HUES48 (cell line): Measurements from ENCODE around the gene SOX15.
"Not testable (repeated sequence)": the region's sequence is repeated elsewhere in the genome, so short reads cannot be mapped to it uniquely, and the experiment has no call there.

Experiments
- H3K27ac ChIP-seq: one replicate; pipeline ENCODE4 v1.7.0; 2013; ENCODE audit warnings: low read depth, low read length, inconsistent platforms
- H3K27me3 ChIP-seq: 2 replicates; pipeline ENCODE4 v1.6.1; 2013; ENCODE audit warnings: mild to moderate bottlenecking, low read length; ENCODE audit not compliant: control insufficient read depth, insufficient read depth
- H3K36me3 ChIP-seq: 2 replicates; pipeline ENCODE4 v1.6.1; 2013; ENCODE audit warnings: low read length; ENCODE audit not compliant: control insufficient read depth, insufficient read depth
- H3K4me1 ChIP-seq: 2 replicates; pipeline ENCODE4 v1.6.1; 2013; ENCODE audit warnings: mild to moderate bottlenecking, low read length; ENCODE audit not compliant: control insufficient read depth, insufficient read depth
- H3K4me3 ChIP-seq: 2 replicates; pipeline ENCODE4 v1.5.1; 2013; ENCODE audit warnings: mild to moderate bottlenecking, low read depth, low read length
- H3K9ac ChIP-seq: 2 replicates; pipeline ENCODE4 v1.6.1; 2013; ENCODE audit warnings: mild to moderate bottlenecking, low read depth, low read length, moderate library complexity
- H3K9me3 ChIP-seq: 2 replicates; pipeline ENCODE4 v1.6.1; 2013; ENCODE audit warnings: low read length; ENCODE audit not compliant: control insufficient read depth, insufficient read depth

SOX15 gene

DNA sequence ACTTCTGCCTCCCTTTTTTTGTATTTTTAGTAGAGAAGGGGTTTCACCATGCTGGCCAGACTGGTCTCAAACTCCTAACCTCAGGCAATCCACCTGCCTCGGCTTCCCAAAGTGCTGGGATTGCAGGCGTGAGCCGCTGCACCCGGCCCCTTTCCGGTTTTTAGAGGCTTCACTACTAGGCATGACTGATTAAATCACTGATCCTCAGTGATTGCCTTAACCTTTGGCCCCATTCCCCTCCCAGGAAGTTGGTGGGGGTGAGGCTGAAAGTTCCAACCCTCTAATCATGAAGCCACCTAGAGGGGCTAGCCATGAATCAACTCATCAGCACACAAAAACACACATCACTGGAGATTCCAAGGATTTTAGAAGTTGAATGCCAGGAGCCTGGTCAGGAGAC, 7.7 kb upstream of the SOX15 start:
- H3K27me3 ChIP-seq, H3K4me3 ChIP-seq, H3K4me1 ChIP-seq, H3K27ac ChIP-seq, H3K9ac ChIP-seq, H3K9me3 ChIP-seq: not testable (repeated sequence)
- peaks cover 85% of the 10 kb centered on the region for H3K36me3 ChIP-seq

GRCh38 chr17:7593296-7593695, 3.4 kb upstream of the SOX15 start:
- H3K9me3 ChIP-seq = no peaks in the 10 kb centered on the region
- peaks cover 14% of the 10 kb centered on the region for H3K4me1 ChIP-seq
- H3K4me3 ChIP-seq = no peak overlapping the region
- no peaks in the 10 kb centered on the region for H3K27me3 ChIP-seq
- no peak overlapping the region for H3K27ac ChIP-seq
- no peak overlapping the region for H3K9ac ChIP-seq
- peaks cover 64% of the 10 kb centered on the region for H3K36me3 ChIP-seq

DNA sequence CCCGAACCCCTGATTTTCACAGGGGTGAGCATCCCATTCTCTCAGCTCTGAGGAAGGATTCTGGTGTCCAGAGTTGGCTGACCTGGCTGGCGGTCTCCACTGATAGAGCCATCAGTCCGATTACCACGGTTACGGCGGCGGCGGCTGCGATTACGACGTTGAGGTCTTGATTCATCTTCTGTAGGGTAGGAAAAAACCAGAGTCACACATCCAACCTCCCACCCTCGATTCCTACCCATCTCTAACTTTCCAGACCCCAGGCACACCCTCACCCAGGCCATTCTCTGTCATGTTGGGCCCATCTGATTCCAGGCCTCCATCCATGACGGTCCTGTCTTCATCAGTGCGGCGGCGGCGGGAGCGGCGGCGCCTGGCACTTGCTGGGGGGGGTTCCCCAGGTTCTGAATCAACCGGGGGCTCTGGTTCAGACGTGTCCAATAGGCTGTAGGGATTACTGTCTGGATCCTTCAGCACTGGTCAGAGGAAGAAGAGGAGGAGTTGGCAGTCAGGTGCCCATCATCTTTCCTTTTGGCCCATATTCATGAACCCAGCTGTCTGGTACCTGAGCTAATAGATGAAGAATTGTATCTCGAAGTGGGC, 2.6 kb upstream of the SOX15 start:
- H3K4me1 ChIP-seq = peaks cover 14% of the 10 kb centered on the region
- H3K4me3 ChIP-seq = no peak overlapping the region
- no peak overlapping the region for H3K27ac ChIP-seq
- H3K27me3 ChIP-seq = no peaks in the 10 kb centered on the region
- no peak overlapping the region for H3K9ac ChIP-seq
- no peaks in the 10 kb centered on the region for H3K9me3 ChIP-seq
- peaks cover 69% of the 10 kb centered on the region for H3K36me3 ChIP-seq

DNA sequence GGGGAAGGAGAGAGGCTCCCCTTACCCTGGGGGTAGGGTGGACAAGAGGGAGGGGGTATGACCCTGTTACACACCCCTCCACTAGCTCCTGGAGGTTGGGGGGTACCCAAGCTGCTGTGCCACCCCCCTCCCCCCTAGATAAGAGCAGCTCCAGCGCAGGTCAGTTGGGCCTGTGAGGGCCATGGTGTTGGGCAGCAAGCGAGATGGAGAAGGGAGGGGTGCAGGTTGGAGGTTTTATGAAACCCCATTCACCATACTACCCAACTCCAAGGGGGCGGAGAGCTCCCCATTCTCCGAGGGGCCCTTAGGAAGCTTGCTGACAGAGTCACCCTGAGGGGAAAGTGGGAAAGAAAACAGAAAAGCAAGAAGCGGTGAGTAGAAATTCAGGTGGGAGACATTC, 1.7 kb upstream of the SOX15 start:
- peaks cover 14% of the 10 kb centered on the region for H3K4me1 ChIP-seq
- H3K9me3 ChIP-seq = no peaks in the 10 kb centered on the region
- H3K36me3 ChIP-seq = peaks cover 68% of the 10 kb centered on the region
- H3K27ac ChIP-seq = peak overlapping the region; percentile 96
- no peak overlapping the region for H3K9ac ChIP-seq
- no peak overlapping the region for H3K4me3 ChIP-seq
- no peaks in the 10 kb centered on the region for H3K27me3 ChIP-seq

DNA sequence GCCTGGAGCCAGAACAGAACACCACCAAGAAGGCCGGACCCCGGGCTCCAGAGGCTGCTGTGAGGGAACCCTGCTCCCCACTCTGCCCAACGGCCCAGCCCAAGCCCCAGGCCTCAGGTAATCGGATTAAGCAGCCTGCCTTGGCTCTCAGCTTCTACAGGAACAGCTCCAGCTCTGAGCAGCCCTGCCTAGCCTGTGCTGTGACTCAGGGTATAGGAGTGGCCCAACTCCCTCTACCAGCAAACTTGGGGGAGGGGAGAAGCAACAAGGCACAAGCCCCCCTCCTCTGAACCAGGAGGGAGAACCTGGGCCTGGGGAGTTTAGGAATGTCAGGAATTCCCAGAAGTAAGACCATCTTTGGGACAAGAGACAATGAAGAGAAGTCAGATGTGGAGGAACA, 849 bp upstream of the SOX15 start:
- Histone ChIP-seq H3K9ac (peak overlapping the region; percentile 72), H3K27ac (peak overlapping the region; percentile 96), H3K9me3 (no peaks in the 10 kb centered on the region), H3K27me3 (no peaks in the 10 kb centered on the region), H3K36me3 (peaks cover 63% of the 10 kb centered on the region), H3K4me1 (peaks cover 14% of the 10 kb centered on the region), H3K4me3 (0 out of 2 replicates have a peak overlapping the region, but pooled peaks have one; percentile 28)

DNA sequence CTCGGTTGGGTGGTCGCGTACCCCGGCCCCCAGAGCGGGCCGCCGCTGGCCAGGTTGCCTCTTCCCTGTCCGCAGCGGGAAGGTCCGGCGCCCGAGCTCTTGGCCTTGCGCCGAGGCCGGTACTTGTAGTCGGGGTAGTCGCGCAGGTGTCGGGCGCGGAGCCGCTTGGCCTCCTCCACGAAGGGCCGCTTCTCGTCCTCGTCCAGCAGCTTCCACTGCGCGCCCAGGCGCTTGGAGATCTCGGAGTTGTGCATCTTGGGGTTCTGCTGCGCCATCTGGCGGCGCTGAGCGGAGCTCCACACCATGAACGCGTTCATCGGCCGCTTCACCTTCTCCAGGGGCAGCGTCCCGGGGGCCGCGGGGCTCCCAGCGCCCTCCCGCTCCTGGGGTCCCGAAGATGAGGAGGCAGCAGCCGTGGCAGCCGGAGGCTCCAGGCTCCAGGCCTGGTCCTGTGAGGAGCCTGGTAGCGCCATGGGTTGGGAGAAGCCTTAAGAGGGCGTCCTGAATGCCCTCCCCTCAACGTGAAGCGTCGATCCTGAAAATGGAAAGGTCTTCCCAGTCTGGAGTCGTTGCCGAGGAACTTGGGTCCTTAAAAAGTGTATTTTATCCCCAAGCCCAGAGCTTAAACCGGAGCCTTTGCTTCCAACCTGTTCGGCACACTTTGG, 558 bp downstream of the SOX15 start:
- peaks cover 16% of the 10 kb centered on the region for H3K4me1 ChIP-seq
- H3K27me3 ChIP-seq = no peaks in the 10 kb centered on the region
- H3K36me3 ChIP-seq = peaks cover 53% of the 10 kb centered on the region
- H3K27ac ChIP-seq = peak overlapping the region; percentile 96
- H3K9me3 ChIP-seq = no peaks in the 10 kb centered on the region
- peak overlapping the region; percentile 61 for H3K9ac ChIP-seq
- peak overlapping the region; percentile 76 for H3K4me3 ChIP-seq

GRCh38 chr17:7588553-7589203, 1.2 kb downstream of the SOX15 start:
- Histone ChIP-seq H3K27me3 (no peaks in the 10 kb centered on the region), H3K9ac (peak overlapping the region; percentile 61), H3K4me3 (peak overlapping the region; percentile 76), H3K27ac (peak overlapping the region; percentile 96), H3K9me3 (no peaks in the 10 kb centered on the region), H3K4me1 (peaks cover 17% of the 10 kb centered on the region), H3K36me3 (peaks cover 47% of the 10 kb centered on the region)

GRCh38 chr17:7587420-7588151, 2.3 kb downstream of the SOX15 start:
- no peaks in the 10 kb centered on the region for H3K9me3 ChIP-seq
- H3K36me3 ChIP-seq = peaks cover 36% of the 10 kb centered on the region
- no peak overlapping the region; the same call in 1 of the 2 replicates for H3K4me3 ChIP-seq
- H3K4me1 ChIP-seq = peaks cover 26% of the 10 kb centered on the region
- no peak overlapping the region for H3K9ac ChIP-seq
- no peaks in the 10 kb centered on the region for H3K27me3 ChIP-seq
- H3K27ac ChIP-seq = no peak overlapping the region

DNA sequence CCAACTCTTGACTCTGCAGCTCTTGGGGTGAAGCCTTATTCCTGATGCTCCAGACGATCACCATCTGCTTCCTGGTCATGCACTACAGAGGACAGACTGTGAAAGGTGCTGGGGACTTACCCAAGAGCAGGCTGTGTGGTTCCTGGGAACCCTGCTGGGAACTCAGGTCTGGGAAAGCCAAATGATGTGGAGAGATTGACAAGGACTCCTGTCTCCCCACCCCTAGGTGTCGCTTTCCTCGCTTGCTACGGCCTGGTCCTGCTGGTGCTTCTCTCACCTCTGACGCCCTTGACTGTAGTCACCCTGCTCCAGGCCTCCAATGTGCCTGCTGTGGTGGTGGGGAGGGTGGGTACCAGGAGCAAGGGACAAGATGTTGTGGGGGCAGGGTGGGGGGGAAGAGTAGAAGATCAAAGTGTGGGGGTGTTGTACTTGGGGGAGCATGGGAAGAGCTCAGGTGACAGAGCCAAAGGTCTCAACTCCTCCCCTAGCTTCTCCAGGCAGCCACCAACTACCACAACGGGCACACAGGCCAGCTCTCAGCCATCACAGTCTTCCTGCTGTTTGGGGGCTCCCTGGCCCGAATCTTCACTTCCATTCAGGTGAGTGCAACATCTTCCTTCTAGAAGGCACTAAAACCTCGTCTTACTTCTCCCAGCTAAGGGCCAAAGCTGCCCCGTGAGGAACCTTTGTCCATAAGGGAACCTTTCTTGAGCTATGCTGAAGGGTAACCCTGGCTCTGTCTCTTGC, 3.0 kb downstream of the SOX15 start:
- no peaks in the 10 kb centered on the region for H3K9me3 ChIP-seq
- no peak overlapping the region for H3K27ac ChIP-seq
- H3K36me3 ChIP-seq = peaks cover 28% of the 10 kb centered on the region
- H3K9ac ChIP-seq = no peak overlapping the region
- H3K4me1 ChIP-seq = peaks cover 29% of the 10 kb centered on the region
- no peaks in the 10 kb centered on the region for H3K27me3 ChIP-seq
- no peak overlapping the region for H3K4me3 ChIP-seq

GRCh38 chr17:7583253-7584109, 6.4 kb downstream of the SOX15 start, which contains the start of gene MPDU1:
TSS of gene MPDU1 (plus strand) at chr17:7583852. CDS start at chr17:7583863, 11 bp downstream.
- Histone ChIP-seq H3K27me3 (no peaks in the 10 kb centered on the region), H3K4me1 (peaks cover 15% of the 10 kb centered on the region; the same call in 1 of the 2 replicates), H3K9me3 (no peaks in the 10 kb centered on the region), H3K4me3 (peak within 1 kb of the TSS; percentile 81), H3K36me3 (peaks cover 26% of the 10 kb centered on the region), H3K27ac (peak within 1 kb of the TSS; percentile 100), H3K9ac (peak within 1 kb of the TSS; percentile 98)
